GM10266 (cell line): ENCODE measurements around the gene KNDC1.

Source experiments
- DNase-seq: peaks from one replicate; pipeline ENCODE4 v3.0.0; 2012; ENCODE audit errors: extremely low spot score
- TF ChIP-seq, protein P1 (sequence below): IDR thresholded peaks from 2 replicates; pipeline ENCODE4 v1.5.1; 2012; ENCODE audit warnings: mild to moderate bottlenecking, low read depth; ENCODE audit not compliant: control insufficient read depth, insufficient read depth; ENCODE audit errors: missing control alignments

The KNDC1 gene

DNA sequence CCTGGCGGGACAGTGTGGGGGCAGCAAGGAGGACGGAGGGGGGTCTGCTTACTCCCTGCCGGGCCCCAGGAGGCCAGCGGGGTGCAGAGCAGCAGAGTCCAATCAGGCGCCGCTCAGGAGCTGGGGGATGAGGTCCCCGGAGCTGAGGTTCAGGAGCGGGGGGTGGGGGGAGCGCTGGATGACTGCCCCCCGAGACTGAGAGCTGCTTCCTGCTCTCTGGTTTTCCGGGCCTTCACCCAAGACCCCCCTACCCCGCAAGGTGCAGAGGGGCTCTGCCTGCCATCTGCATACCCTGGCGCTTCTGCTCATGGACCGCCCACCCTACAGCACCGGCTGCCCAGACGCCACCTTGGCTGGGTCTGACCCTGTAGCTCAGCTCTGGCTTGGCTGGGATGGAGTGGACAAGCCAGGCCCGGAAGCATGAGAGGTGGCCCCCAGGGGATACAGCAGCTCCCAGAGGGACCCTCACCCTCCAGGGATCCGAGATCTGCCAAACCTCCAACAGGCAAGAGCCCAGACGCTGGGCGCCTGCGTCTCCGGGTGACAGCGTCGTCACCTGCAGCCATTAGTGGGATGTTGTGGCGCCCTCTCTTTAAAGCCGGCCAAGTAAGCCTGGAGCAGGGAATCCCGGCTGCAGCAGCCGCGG, 930 bp downstream of the KNDC1 start:
- no peak for DNase-seq
- TF ChIP-seq, protein P1, sequence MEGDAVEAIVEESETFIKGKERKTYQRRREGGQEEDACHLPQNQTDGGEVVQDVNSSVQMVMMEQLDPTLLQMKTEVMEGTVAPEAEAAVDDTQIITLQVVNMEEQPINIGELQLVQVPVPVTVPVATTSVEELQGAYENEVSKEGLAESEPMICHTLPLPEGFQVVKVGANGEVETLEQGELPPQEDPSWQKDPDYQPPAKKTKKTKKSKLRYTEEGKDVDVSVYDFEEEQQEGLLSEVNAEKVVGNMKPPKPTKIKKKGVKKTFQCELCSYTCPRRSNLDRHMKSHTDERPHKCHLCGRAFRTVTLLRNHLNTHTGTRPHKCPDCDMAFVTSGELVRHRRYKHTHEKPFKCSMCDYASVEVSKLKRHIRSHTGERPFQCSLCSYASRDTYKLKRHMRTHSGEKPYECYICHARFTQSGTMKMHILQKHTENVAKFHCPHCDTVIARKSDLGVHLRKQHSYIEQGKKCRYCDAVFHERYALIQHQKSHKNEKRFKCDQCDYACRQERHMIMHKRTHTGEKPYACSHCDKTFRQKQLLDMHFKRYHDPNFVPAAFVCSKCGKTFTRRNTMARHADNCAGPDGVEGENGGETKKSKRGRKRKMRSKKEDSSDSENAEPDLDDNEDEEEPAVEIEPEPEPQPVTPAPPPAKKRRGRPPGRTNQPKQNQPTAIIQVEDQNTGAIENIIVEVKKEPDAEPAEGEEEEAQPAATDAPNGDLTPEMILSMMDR, result no peak

DNA sequence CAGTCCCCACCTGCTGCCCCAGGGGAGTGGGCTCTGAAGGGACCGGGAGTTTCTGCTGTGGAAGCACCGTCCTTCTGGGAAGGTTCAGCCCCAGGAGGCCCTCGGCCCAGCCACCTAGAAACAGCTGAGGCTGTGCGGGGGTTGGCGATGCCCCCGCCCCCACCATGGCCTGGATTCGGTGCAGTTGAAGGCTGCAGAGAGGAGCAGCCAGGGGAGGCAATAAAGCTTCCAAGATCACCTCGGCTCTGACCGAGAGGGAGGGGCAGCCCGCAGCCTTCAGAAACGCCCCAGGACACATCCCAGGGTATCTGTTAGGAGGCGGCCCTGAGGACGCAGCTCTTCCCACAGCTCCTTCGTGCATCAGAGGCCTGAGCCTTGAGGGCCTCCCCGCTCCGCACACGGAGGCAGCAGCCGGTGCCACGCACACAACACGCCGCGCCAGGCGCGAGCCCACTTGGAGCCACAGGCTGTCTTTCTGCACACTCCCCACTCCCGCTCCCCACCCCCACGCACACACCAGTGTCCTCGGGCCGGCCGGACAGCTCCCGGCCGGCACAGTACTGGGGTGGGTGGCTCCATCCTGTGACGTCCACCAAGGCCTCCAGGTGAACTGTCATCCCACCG, 1.6 kb downstream of the KNDC1 start:
- DNase-seq, result no peak
- TF ChIP-seq, protein P1, result no peak

DNA sequence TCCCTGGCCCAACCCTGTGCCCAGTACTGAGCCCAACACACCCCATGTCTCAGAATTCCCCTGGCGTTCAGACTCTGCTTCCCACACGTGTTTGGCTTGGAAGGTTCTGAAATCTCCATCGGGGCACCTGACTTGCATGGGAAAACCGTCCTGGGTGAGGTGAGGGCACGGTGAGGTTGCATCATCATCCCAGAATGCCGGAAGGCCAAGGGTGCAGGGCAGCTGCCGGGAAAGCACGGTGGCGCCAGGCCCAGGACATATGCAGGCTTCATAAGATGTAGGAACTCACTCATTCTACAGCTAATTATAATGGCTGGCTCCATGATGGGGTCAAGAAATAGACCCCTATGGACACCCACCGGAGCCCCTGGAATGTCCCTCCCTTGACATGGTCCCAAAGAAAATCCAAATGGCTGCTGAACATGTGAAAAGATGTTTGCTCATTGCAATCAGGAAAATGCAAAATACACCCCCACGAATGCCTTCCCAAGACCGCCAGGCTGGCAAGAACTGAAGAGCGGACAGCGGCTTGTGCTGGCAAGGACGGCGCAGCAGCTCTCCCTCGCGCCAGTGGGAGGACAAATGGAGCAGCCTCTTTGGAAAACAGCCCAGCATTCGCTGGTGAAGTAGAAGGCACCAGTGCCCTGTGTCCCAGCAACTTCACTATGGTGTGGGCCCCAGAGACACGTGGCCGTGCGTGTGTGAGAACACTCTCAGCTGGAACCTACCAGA, 2.3 kb downstream of the KNDC1 start:
- TF ChIP-seq, protein P1, result no peak
- DNase-seq, result no peak

DNA sequence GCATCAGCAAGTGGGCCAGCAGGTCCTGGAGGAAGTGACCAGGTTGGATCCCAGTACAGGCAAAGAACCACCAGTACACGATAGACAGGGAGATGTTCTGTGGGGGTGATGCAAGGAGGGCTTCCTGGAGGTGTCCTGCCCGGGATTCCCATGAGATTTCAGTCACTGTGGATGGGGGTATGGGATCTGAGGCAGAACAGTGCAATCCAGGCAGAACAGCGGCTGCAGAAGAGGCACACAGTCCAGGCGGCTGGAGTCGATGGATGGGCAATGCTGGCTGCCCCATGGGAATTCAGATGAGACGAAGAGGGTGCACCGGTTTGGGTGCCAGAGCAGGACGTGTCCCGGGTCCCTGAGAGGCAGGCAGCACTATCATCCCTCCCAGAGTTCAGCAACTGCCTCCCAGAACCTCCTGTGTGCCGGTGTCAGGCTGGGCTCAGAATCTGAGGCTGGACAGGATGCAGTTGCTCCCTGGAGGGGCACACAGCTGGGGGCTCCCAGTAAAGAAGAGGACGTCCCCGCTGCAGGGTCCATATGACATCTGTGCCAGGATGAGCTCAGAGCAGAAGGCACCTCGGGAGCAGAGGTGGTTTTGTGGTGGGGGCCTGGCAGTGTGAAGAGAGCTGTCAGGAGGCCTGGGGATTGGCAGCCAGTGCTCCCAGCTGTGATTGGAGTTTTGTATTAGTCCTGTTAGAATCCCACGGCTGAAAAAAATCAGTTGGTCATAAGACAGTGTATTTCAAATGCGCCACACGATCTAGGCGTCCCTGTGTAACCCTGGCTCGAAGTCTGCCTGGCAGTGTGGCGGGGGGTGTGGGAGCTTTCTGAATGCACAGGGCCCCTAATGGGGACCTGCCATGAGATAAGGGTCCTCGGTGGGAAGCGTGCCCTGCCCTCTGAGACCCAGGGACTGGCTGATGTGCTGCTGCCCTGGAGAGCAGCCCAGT, 3.2 kb downstream of the KNDC1 start:
- TF ChIP-seq, protein P1, result no peak
- DNase-seq, result no peak

DNA sequence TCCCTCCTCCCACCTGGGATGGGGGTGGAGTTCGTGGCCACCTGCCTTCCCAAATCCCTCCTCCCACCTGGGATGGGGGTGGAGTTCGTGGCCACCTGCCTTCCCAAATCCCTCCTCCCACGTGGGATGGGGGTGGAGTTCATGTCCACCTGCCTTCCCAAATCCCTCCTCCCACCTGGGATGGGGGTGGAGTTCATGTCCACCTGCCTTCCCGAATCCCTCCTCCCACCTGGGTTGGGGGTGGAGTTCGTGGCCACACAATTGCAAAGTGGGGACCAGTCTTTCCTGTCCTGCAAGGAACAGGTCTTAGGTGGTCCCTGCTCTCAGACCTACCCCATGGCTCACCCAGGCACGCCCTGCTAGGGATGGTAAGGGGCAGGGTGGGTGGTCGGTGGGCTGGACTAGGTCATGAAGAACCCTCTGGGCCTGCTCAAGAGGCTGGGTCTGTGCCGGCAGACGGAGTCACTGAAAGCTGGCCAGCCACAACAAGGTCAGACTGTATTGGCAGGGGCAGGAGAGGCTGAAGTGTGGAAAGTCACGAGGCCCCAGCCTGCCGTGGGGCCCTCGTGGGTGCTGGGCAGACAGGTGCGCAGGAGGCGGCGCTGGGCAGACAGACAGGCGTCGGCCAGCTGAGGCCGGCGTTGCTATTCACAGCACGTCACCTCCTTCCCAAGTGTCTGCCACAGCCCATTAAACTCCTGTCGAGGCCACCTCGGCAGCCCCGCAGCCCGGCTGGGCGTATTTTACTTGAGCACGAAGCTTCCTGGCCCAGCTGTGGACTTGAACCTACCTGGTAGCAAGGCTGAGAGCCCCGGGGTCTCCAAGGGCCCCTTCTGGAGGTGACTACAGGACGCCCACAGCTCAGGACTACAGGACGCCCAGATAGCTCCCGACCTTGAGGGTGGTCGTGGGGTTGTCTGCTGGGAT, 4.1 kb downstream of the KNDC1 start:
- TF ChIP-seq, protein P1, result no peak
- DNase-seq, result no peak
